NCI-H524 treated with DMSO at 0.1 percent for 48 hours (cell line): ENCODE results near the gene MALL.
"Not testable (repeated sequence)": the region's sequence is repeated elsewhere in the genome, so short reads cannot be mapped to it uniquely, and the experiment has no call there.

ENCODE experiments used
- DNase-seq: peaks from one replicate; lab custom pipeline; 2025; lab: John Stamatoyannopoulos, UW

The MALL gene

GRCh38 chr2:110097506-110098220 is 18.0 kb downstream of the MALL start:
- DNase-seq, result no peak

- DNase-seq, result no peak
Measured at GRCh38 chr2:110095994-110096633, 19.5 kb downstream of the MALL start.

GRCh38 chr2:110094884-110095534 is 20.6 kb downstream of the MALL start:
- DNase-seq, result not testable (repeated sequence)

- DNase-seq, result not testable (repeated sequence)
Measured at GRCh38 chr2:110093924-110094323, 21.7 kb downstream of the MALL start.

GRCh38 chr2:110090164-110090563 is 25.5 kb downstream of the MALL start:
- DNase-seq, result not testable (repeated sequence)

GRCh38 chr2:110083757-110084156 is 31.9 kb downstream of the MALL start:
- DNase-seq, result not testable (repeated sequence)

- not testable (repeated sequence) for DNase-seq
Measured at GRCh38 chr2:110083162-110083561, 32.5 kb downstream of the MALL start.

- DNase-seq, result not testable (repeated sequence)
Measured at GRCh38 chr2:110078104-110078503, 37.5 kb downstream of the MALL start.

GRCh38 chr2:110075896-110076295 is 39.7 kb downstream of the MALL start:
- DNase-seq, result not testable (repeated sequence)

GRCh38 chr2:110069869-110070268 is 45.8 kb downstream of the MALL start:
- not testable (repeated sequence) for DNase-seq

GRCh38 chr2:110068153-110068552 is 47.5 kb downstream of the MALL start:
- DNase-seq, result not testable (repeated sequence)

GRCh38 chr2:110062332-110062731 is 53.3 kb downstream of the MALL start:
- not testable (repeated sequence) for DNase-seq

GRCh38 chr2:110060550-110060949 is 55.1 kb downstream of the MALL start:
- DNase-seq, result not testable (repeated sequence)

- not testable (repeated sequence) for DNase-seq
Measured at GRCh38 chr2:110059694-110060358, 55.8 kb downstream of the MALL start.

- DNase-seq, result not testable (repeated sequence)
Measured at GRCh38 chr2:110059009-110059693, 56.5 kb downstream of the MALL start.

GRCh38 chr2:110058034-110058433 is 57.6 kb downstream of the MALL start:
- DNase-seq, result not testable (repeated sequence)

GRCh38 chr2:110055819-110056408 is 59.7 kb downstream of the MALL start:
- not testable (repeated sequence) for DNase-seq

- DNase-seq, result not testable (repeated sequence)
Measured at GRCh38 chr2:110054521-110055407, 60.9 kb downstream of the MALL start.

GRCh38 chr2:110053688-110054087 is 61.9 kb downstream of the MALL start:
- not testable (repeated sequence) for DNase-seq

- not testable (repeated sequence) for DNase-seq
Measured at GRCh38 chr2:110052166-110052565, 63.5 kb downstream of the MALL start.
